Type B pancreatic cell (in vitro differentiated cells): ENCODE measurements around the gene SPPL2B. TPM values are rescaled to one million over a fixed set of nuclear protein-coding genes. Genes with fewer than 3 reads are reported as not detected.
A peak's percentile ranks its signal among the peaks of the same experiment; 100 is the strongest.

Source experiments
- DNase-seq: peaks from one replicate; pipeline ENCODE4 v3.0.0; 2021; ENCODE audit warnings: mixed read lengths; ENCODE audit not compliant: unreplicated experiment; ENCODE audit errors: extremely low spot score
- H3K27ac Mint-ChIP-seq: 2 replicates; pipeline ENCODE4 v1.8.0; 2021; ENCODE audit warnings: mild to moderate bottlenecking, mixed read lengths
- H3K27me3 Mint-ChIP-seq: 2 replicates; pipeline ENCODE4 v1.8.0; 2021; ENCODE audit warnings: mixed read lengths
- H3K36me3 Mint-ChIP-seq: 2 replicates; pipeline ENCODE4 v1.8.0; 2021; ENCODE audit warnings: mixed read lengths
- H3K4me1 Mint-ChIP-seq: one replicate; pipeline ENCODE4 v1.8.0; 2021; ENCODE audit warnings: mixed read lengths; ENCODE audit not compliant: unreplicated experiment
- H3K4me3 Mint-ChIP-seq: 2 replicates; pipeline ENCODE4 v1.8.0; 2021; ENCODE audit warnings: mild to moderate bottlenecking, mixed read lengths
- H3K9me3 Mint-ChIP-seq: 2 replicates; pipeline ENCODE4 v1.8.0; 2021; ENCODE audit warnings: mixed read lengths
- total RNA-seq: library from RNA; stranded (reverse); gene quantifications from 2 replicates; pipeline ENCODE4 v1.2.1, GENCODE V29; 2021; ENCODE audit warnings: low replicate concordance
- TF ChIP-seq, protein P1 (sequence below): fragments of 200-600 bp; sonication (generic); conservative IDR thresholded peaks from 2 replicates; pipeline ENCODE4 v1.5.0; 2021; ENCODE audit warnings: antibody characterized with exemption, mild to moderate bottlenecking

The SPPL2B gene
- total RNA-seq, 1 donor from 2014 or later: 131 TPM

DNA sequence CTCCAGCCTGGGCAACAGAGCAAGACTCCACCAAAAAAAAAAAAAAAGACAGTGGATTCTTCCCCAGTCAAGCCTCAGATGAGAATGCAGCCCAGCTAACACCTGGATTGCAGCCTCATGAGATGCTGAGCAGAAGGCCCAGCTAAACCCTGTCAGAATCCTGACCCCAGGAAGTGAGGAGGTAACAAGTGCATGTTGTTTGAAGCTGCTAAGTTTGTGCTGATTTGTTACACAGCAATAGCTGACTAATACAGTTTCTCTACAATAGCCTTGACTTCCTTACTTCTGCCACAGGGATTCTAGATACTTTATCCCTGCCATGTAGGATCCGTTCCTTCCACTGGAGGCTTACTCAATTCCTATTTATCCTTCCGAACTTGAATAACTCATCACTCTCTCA is 52.1 kb downstream of the SPPL2B start:
- Mint-ChIP-seq H3K27me3 (peaks cover 4% of the 10 kb centered on the region), H3K36me3 (peaks cover 5% of the 10 kb centered on the region), H3K4me3 (peak overlapping the region; percentile 65), H3K4me1 (peaks cover 31% of the 10 kb centered on the region), H3K9me3 (peaks cover 9% of the 10 kb centered on the region), H3K27ac (peak overlapping the region; percentile 80)
- no peak for DNase-seq
- TF ChIP-seq, protein P1, sequence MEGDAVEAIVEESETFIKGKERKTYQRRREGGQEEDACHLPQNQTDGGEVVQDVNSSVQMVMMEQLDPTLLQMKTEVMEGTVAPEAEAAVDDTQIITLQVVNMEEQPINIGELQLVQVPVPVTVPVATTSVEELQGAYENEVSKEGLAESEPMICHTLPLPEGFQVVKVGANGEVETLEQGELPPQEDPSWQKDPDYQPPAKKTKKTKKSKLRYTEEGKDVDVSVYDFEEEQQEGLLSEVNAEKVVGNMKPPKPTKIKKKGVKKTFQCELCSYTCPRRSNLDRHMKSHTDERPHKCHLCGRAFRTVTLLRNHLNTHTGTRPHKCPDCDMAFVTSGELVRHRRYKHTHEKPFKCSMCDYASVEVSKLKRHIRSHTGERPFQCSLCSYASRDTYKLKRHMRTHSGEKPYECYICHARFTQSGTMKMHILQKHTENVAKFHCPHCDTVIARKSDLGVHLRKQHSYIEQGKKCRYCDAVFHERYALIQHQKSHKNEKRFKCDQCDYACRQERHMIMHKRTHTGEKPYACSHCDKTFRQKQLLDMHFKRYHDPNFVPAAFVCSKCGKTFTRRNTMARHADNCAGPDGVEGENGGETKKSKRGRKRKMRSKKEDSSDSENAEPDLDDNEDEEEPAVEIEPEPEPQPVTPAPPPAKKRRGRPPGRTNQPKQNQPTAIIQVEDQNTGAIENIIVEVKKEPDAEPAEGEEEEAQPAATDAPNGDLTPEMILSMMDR: no peak

DNA sequence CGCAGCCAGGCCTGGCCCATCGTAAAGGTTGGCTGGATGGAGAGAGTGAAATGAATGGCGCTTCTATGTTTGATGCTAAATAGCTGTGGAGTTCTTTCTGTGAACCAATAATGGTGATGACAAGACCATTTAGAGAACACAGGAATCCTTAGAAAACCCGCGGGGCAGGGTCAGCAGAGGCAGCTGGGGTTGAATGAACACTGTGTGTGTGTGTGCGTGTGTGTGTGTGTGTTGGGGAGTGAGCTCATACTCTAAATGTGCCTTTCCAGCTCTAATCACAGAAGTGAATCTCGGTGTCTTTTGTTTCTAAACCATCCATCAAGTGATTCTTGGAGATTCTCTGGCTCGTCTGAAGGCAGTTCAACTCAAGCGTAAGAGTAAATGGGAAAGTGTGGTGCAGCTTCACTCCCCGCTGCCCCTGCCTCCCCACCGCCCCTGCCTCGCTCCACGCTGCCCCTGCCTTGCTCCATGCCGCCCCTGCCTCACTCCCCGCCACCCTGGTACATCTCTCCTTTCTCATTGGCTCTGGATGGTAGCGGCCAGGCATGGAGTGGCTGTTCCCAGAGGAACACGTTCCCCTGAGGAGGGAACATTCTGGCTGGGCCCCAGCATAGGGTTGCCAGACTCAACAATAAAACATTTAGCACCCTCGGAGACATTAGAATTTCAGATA is 52.8 kb downstream of the SPPL2B start:
- H3K4me3 Mint-ChIP-seq: peak overlapping the region; percentile 65
- H3K4me1 Mint-ChIP-seq: peaks cover 27% of the 10 kb centered on the region
- H3K36me3 Mint-ChIP-seq: peaks cover 5% of the 10 kb centered on the region
- H3K27ac Mint-ChIP-seq: peak overlapping the region; percentile 80
- peaks cover 4% of the 10 kb centered on the region for H3K27me3 Mint-ChIP-seq
- peaks cover 9% of the 10 kb centered on the region for H3K9me3 Mint-ChIP-seq
- TF ChIP-seq, protein P1: no peak
- DNase-seq: peak; percentile 81

DNA sequence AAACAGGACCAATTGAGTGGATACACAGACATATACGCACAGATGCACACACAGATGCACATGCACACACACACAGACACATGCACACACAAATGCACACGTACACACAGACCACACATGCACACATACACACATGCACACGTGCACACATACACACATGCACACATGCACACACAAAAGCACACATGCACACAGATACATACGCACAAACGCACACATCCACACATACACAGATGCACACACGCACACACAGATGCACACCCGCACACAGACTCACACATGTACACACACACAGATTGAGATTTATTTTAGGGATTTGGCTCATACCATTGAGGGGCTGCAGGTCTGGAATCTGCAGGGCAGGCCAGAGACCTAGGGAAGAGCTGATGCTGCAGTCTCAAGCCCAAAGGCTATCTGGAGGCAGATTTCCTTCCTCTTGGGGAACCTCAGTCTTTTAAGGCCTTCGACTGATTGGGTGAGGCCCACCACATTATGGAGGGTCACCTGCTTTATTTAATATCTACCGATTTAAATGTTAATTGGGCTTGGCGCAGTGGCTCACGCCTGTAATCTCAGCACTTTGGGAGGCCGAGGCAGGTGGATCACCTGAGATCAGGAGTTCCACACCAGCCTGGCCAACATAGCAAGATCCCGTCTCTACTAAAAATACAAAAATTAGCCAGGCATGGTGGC is 54.2 kb downstream of the SPPL2B start:
- peak overlapping the region; percentile 21 for H3K4me3 Mint-ChIP-seq
- H3K27ac Mint-ChIP-seq: no peak overlapping the region
- peaks cover 9% of the 10 kb centered on the region for H3K9me3 Mint-ChIP-seq
- peaks cover 9% of the 10 kb centered on the region for H3K27me3 Mint-ChIP-seq
- TF ChIP-seq, protein P1: no peak
- H3K36me3 Mint-ChIP-seq: peaks cover 5% of the 10 kb centered on the region
- no peak for DNase-seq
- peaks cover 21% of the 10 kb centered on the region for H3K4me1 Mint-ChIP-seq

DNA sequence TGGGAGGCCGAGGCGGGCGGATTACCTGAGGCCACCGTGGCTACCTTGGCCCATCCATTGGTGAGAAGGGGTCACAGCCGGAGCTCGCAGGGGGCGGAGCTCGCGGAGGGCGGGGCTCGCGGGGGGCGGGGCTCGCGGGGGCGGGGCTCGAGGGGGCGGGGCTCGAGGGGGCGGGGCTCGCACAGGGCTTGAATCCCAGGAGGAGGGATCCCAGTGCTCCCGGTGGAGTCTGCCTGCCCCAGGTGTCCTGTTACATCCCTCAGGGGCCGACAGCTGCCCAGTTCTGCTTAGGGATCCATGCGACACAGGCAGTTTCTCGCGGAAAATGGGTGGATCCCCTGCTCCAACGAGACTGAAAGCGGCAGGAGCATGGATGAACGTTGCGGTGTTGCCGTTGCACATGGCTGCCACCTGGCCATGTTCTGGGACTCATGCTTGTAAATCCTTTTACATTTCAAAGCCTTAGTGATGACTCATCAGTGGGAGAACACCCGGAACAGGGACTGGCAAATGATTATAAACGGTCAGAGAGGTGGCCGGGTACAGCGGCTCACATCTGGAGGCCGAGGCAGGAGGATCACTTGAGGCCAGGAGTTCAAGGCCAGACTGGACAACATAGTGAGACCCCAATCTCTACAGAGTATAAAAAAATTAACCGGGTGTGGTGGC is 56.7 kb downstream of the SPPL2B start:
- TF ChIP-seq, protein P1: no peak
- Mint-ChIP-seq H3K9me3 (peaks cover 5% of the 10 kb centered on the region), H3K36me3 (peaks cover 5% of the 10 kb centered on the region), H3K27ac (peak overlapping the region; percentile 65), H3K4me1 (peaks cover 21% of the 10 kb centered on the region), H3K4me3 (no peak overlapping the region), H3K27me3 (peaks cover 11% of the 10 kb centered on the region)
- DNase-seq: no peak

DNA sequence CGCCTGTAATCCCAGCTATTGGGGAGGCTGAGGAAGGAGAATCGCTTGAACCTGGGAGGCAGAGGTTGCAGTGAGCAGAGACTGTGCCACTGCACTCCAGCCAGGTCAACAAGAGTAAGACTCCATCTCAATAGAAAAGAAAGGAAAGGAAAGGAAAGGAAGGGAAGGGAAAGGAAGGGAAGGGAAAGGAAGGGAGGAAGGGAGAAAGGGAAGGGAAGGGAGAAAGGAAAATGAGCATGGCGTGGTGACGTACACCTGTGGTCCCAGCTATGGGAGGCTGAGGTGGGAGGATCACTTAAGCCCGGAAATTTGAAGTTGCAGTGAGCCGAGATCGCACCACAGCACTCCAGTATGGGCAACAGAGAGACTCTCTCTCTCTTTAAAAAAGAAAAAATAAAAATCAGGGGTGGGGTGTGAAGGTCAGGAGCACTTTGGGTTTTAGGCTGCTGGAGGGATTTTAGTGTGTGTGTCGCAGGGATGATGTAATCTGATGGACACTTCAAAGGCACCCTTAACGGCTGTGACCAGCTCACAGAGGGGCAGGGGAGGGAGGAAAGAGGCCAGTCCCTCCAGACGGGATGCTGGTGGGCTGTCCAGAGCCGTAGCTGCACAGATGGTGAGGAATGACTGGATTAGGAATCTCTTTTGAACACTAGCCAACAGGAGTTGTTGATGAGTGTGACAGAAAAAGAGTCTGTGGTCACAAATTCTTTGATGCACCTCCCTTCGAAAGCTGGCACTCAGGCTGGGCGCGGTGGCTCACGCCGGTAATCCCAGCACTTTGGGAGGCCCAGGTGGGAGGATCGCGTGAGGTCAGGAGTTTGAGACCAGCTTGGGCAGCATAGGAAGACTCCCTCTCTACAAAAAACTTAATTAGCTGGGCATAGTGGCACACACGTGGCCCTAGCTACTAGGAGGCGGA is 59.1 kb downstream of the SPPL2B start:
- H3K4me1 Mint-ChIP-seq: peaks cover 9% of the 10 kb centered on the region
- peaks cover 11% of the 10 kb centered on the region for H3K27me3 Mint-ChIP-seq
- no peaks in the 10 kb centered on the region for H3K9me3 Mint-ChIP-seq
- TF ChIP-seq, protein P1: no peak
- no peak overlapping the region for H3K27ac Mint-ChIP-seq
- H3K4me3 Mint-ChIP-seq: no peak overlapping the region
- no peak for DNase-seq
- H3K36me3 Mint-ChIP-seq: no peaks in the 10 kb centered on the region
